Measurements from ENCODE around the gene GCNT3.

GRCh38 chr15:59647085-59647484, 35.5 kb downstream of the GCNT3 start:
- no peak for TF ChIP-seq CTCF (IDR thresholded peaks at IDR 0.05)
- no peak for TF ChIP-seq POLR2A (IDR thresholded peaks at IDR 0.05)

Measured in heart left ventricle (tissue), 13 donors.